ENCODE measurements around the gene ZFP57. TPM values are rescaled to one million over a fixed set of nuclear protein-coding genes. Genes with fewer than 3 reads are reported as not detected.
"Not testable (repeated sequence)": the region's sequence is repeated elsewhere in the genome, so short reads cannot be mapped to it uniquely, and the experiment has no call there.

The ZFP57 gene
- total and polyA plus RNA-seq, 4 donors: 0.01 to 2.4 (median 1.1) TPM

- Histone ChIP-seq H3K9ac (ENCODE audit: insufficient read depth in 1 of 2, low read length in 2 of 2) (no peak overlapping the region), H3K27ac (ENCODE audit: low read depth in 1 of 2, low read length in 1 of 2) (no peak overlapping the region), H3K27me3 (ENCODE audit: control insufficient read depth in 3 of 3, insufficient read depth in 3 of 3, low read length in 2 of 3) (no peaks in the 10 kb centered on the region)
Observed at GRCh38 chr6:29674008-29674407, 6.9 kb downstream of the ZFP57 start.

GRCh38 chr6:29673161-29673560 is 7.8 kb downstream of the ZFP57 start:
- TF ChIP-seq CTCF (IDR thresholded peaks at IDR 0.05; ENCODE audit: control extremely low read depth, extremely low read depth): no peak
- H3K36me3 ChIP-seq (ENCODE audit: control insufficient read depth in 4 of 4, insufficient read depth in 4 of 4, low read length in 4 of 4): no peaks in the 10 kb centered on the region
- DNase-seq: no peak
- no peak for ATAC-seq (ENCODE audit: insufficient read depth, low FRiP score)
- H3K9me3 ChIP-seq (ENCODE audit: control insufficient read depth in 4 of 4, insufficient read depth in 3 of 4, low read length in 3 of 4): no peaks in the 10 kb centered on the region
- no peak overlapping the region for H3K27ac ChIP-seq (ENCODE audit: low read depth in 1 of 2, low read length in 1 of 2)
- no peak overlapping the region for H3K4me3 ChIP-seq
- H3K9ac ChIP-seq (ENCODE audit: insufficient read depth in 1 of 2, low read length in 2 of 2): no peak overlapping the region
- peaks cover 0 to 3% (median 0%) of the 10 kb centered on the region in 3 donors for H3K27me3 ChIP-seq (ENCODE audit: control insufficient read depth in 3 of 3, insufficient read depth in 3 of 3, low read length in 2 of 3)
- peaks cover 0 to 3% (median 0%) of the 10 kb centered on the region in 5 donors for H3K4me1 ChIP-seq (ENCODE audit: control insufficient read depth in 5 of 5, insufficient read depth in 5 of 5, low read length in 5 of 5)
- WGBS, 2 donors: 96% methylated on average over 12 of the region's 12 CpGs

More at GRCh38 chr6:29674008-29674407, 6.9 kb downstream of the ZFP57 start:
- WGBS, 2 donors: 79 to 87% methylated on average over 5 of the region's 5 CpGs
- H3K4me3 ChIP-seq: no peak overlapping the region
- no peak for TF ChIP-seq CTCF (IDR thresholded peaks at IDR 0.05; ENCODE audit: control extremely low read depth, extremely low read depth)
- H3K9me3 ChIP-seq (ENCODE audit: control insufficient read depth in 4 of 4, insufficient read depth in 3 of 4, low read length in 3 of 4): no peaks in the 10 kb centered on the region
- H3K36me3 ChIP-seq (ENCODE audit: control insufficient read depth in 4 of 4, insufficient read depth in 4 of 4, low read length in 4 of 4): no peaks in the 10 kb centered on the region
- no peak for DNase-seq
- ATAC-seq (ENCODE audit: insufficient read depth, low FRiP score): no peak
- H3K4me1 ChIP-seq (ENCODE audit: control insufficient read depth in 5 of 5, insufficient read depth in 5 of 5, low read length in 5 of 5): peaks cover 0 to 4% (median 0%) of the 10 kb centered on the region in 5 donors

- H3K4me1 ChIP-seq (ENCODE audit: control insufficient read depth in 5 of 5, insufficient read depth in 5 of 5, low read length in 5 of 5); H3K27me3 ChIP-seq (ENCODE audit: control insufficient read depth in 3 of 3, insufficient read depth in 3 of 3, low read length in 2 of 3); H3K9ac ChIP-seq (ENCODE audit: insufficient read depth in 1 of 2, low read length in 2 of 2); H3K27ac ChIP-seq (ENCODE audit: low read depth in 1 of 2, low read length in 1 of 2); DNase-seq; H3K9me3 ChIP-seq (ENCODE audit: control insufficient read depth in 4 of 4, insufficient read depth in 3 of 4, low read length in 3 of 4); ATAC-seq (ENCODE audit: insufficient read depth, low FRiP score); H3K36me3 ChIP-seq (ENCODE audit: control insufficient read depth in 4 of 4, insufficient read depth in 4 of 4, low read length in 4 of 4); H3K4me3 ChIP-seq: not testable (repeated sequence)
- WGBS, 2 donors: 94 to 95% methylated on average over 5 of the region's 5 CpGs
Observed at GRCh38 chr6:29672116-29672515, 8.8 kb downstream of the ZFP57 start.

GRCh38 chr6:29671026-29671425 is 9.9 kb downstream of the ZFP57 start:
- TF ChIP-seq CTCF (IDR thresholded peaks at IDR 0.05; ENCODE audit: control extremely low read depth, extremely low read depth): no peak
- 45 to 46% methylated on average over 1 of the region's 1 CpG for WGBS, 2 donors
- Histone ChIP-seq H3K4me3 (no peak overlapping the region), H3K9me3 (ENCODE audit: control insufficient read depth in 4 of 4, insufficient read depth in 3 of 4, low read length in 3 of 4) (no peaks in the 10 kb centered on the region), H3K27me3 (ENCODE audit: control insufficient read depth in 3 of 3, insufficient read depth in 3 of 3, low read length in 2 of 3) (peaks cover 0 to 3% (median 0%) of the 10 kb centered on the region in 3 donors), H3K27ac (ENCODE audit: low read depth in 1 of 2, low read length in 1 of 2) (no peak overlapping the region), H3K36me3 (ENCODE audit: control insufficient read depth in 4 of 4, insufficient read depth in 4 of 4, low read length in 4 of 4) (no peaks in the 10 kb centered on the region), H3K4me1 (ENCODE audit: control insufficient read depth in 5 of 5, insufficient read depth in 5 of 5, low read length in 5 of 5) (peaks cover 0 to 2% (median 0%) of the 10 kb centered on the region in 5 donors), H3K9ac (ENCODE audit: insufficient read depth in 1 of 2, low read length in 2 of 2) (no peak overlapping the region)
- DNase-seq: no peak
- ATAC-seq (ENCODE audit: insufficient read depth, low FRiP score): no peak

Data from lung (tissue), 12 donors.